ENCODE data around the gene MAN2A1. TPM values are rescaled to one million over a fixed set of nuclear protein-coding genes. Genes with fewer than 3 reads are reported as not detected.

MAN2A1 gene
- total RNA-seq, result 10 to 100 TPM; 50.1 to 52.3 TPM

- CTCF ChIA-PET, result interaction anchor here (0.6 to 2.1 kb wide), 6 partner anchors 12 to 382 kb away, joined by 3 to 6 read pairs (median 4); no protein-coding TSS in a partner anchor
- Mint-ChIP-seq H3K27ac (peak within 1 kb of the TSS; percentile 92), H3K36me3 (ENCODE audit: low read depth) (peaks cover 1% of the 10 kb centered on the region), H3K4me3 (peak within 1 kb of the TSS; percentile 89), H3K4me1 (ENCODE audit: low read depth) (peaks cover 37% of the 10 kb centered on the region), H3K27me3 (ENCODE audit: low read depth) (no peaks in the 10 kb centered on the region), H3K9me3 (peaks cover 4% of the 10 kb centered on the region)
- DNase-seq, result peak; percentile 75
- intact Hi-C loops (cut with micrococcal nuclease), result loop anchor here (1.0 to 10.0 kb wide), 20 partner anchors 33 to 1565 kb away; partner anchors contain the start of genes FBXL17 and SLC25A46
Observed at GRCh38 chr5:109689740-109690241, at the start of gene MAN2A1. TSS of gene MAN2A1 (plus strand) at chr5:109689927. CDS start at chr5:109690418, 491 bp downstream.

GRCh38 chr5:109640976-109641375, 48.8 kb upstream of the MAN2A1 start:
- Mint-ChIP-seq H3K9me3 (no peaks in the 10 kb centered on the region), H3K36me3 (ENCODE audit: low read depth) (no peaks in the 10 kb centered on the region), H3K4me3 (no peak overlapping the region), H3K27me3 (ENCODE audit: low read depth) (no peaks in the 10 kb centered on the region), H3K4me1 (ENCODE audit: low read depth) (no peaks in the 10 kb centered on the region), H3K27ac (no peak overlapping the region)
- no peak for DNase-seq
- intact Hi-C loops (cut with micrococcal nuclease), result no loop called here
- CTCF ChIA-PET, result no interaction called here

GRCh38 chr5:109643791-109644350, 45.9 kb upstream of the MAN2A1 start:
- Mint-ChIP-seq H3K27ac (no peak overlapping the region), H3K4me1 (ENCODE audit: low read depth) (no peaks in the 10 kb centered on the region), H3K36me3 (ENCODE audit: low read depth) (no peaks in the 10 kb centered on the region), H3K27me3 (ENCODE audit: low read depth) (no peaks in the 10 kb centered on the region), H3K4me3 (no peak overlapping the region), H3K9me3 (no peaks in the 10 kb centered on the region)
- intact Hi-C loops (cut with micrococcal nuclease), result no loop called here
- no peak for DNase-seq
- CTCF ChIA-PET, result no interaction called here

- DNase-seq, result no peak
- H3K4me1 Mint-ChIP-seq (ENCODE audit: low read depth), result no peaks in the 10 kb centered on the region
- no peak overlapping the region for H3K4me3 Mint-ChIP-seq
- no peak overlapping the region for H3K27ac Mint-ChIP-seq
- CTCF ChIA-PET, result no interaction called here
- H3K9me3 Mint-ChIP-seq, result no peaks in the 10 kb centered on the region
- no peaks in the 10 kb centered on the region for H3K36me3 Mint-ChIP-seq (ENCODE audit: low read depth)
- no peaks in the 10 kb centered on the region for H3K27me3 Mint-ChIP-seq (ENCODE audit: low read depth)
- intact Hi-C loops (cut with micrococcal nuclease), result no loop called here
Observed at GRCh38 chr5:109644829-109645228, 44.9 kb upstream of the MAN2A1 start.

GRCh38 chr5:109645707-109646192, 44.0 kb upstream of the MAN2A1 start:
- H3K36me3 Mint-ChIP-seq (ENCODE audit: low read depth), result no peaks in the 10 kb centered on the region
- no peaks in the 10 kb centered on the region for H3K4me1 Mint-ChIP-seq (ENCODE audit: low read depth)
- intact Hi-C loops (cut with micrococcal nuclease), result no loop called here
- no peak overlapping the region for H3K4me3 Mint-ChIP-seq
- DNase-seq, result no peak
- H3K9me3 Mint-ChIP-seq, result no peaks in the 10 kb centered on the region
- H3K27ac Mint-ChIP-seq, result no peak overlapping the region
- no peaks in the 10 kb centered on the region for H3K27me3 Mint-ChIP-seq (ENCODE audit: low read depth)
- CTCF ChIA-PET, result no interaction called here

GRCh38 chr5:109649318-109649717, 40.4 kb upstream of the MAN2A1 start:
- no peaks in the 10 kb centered on the region for H3K9me3 Mint-ChIP-seq
- intact Hi-C loops (cut with micrococcal nuclease), result no loop called here

GRCh38 chr5:109650493-109650892, 39.2 kb upstream of the MAN2A1 start:
- H3K4me1 Mint-ChIP-seq (ENCODE audit: low read depth), result peaks cover 12% of the 10 kb centered on the region
- CTCF ChIA-PET, result no interaction called here
- no peak for DNase-seq
- H3K27ac Mint-ChIP-seq, result no peak overlapping the region
- no peak overlapping the region for H3K4me3 Mint-ChIP-seq
- no peaks in the 10 kb centered on the region for H3K9me3 Mint-ChIP-seq
- H3K36me3 Mint-ChIP-seq (ENCODE audit: low read depth), result no peaks in the 10 kb centered on the region
- intact Hi-C loops (cut with micrococcal nuclease), result no loop called here
- H3K27me3 Mint-ChIP-seq (ENCODE audit: low read depth), result no peaks in the 10 kb centered on the region

More at GRCh38 chr5:109649318-109649717, 40.4 kb upstream of the MAN2A1 start:
- Mint-ChIP-seq H3K27ac (no peak overlapping the region), H3K27me3 (ENCODE audit: low read depth) (no peaks in the 10 kb centered on the region), H3K36me3 (ENCODE audit: low read depth) (no peaks in the 10 kb centered on the region), H3K4me1 (ENCODE audit: low read depth) (peaks cover 2% of the 10 kb centered on the region), H3K4me3 (no peak overlapping the region)
- no peak for DNase-seq
- CTCF ChIA-PET, result no interaction called here

- no peak overlapping the region for H3K4me3 Mint-ChIP-seq
- H3K9me3 Mint-ChIP-seq, result no peaks in the 10 kb centered on the region
- DNase-seq, result no peak
- H3K27ac Mint-ChIP-seq, result no peak overlapping the region
- no peaks in the 10 kb centered on the region for H3K27me3 Mint-ChIP-seq (ENCODE audit: low read depth)
- CTCF ChIA-PET, result no interaction called here
- H3K36me3 Mint-ChIP-seq (ENCODE audit: low read depth), result no peaks in the 10 kb centered on the region
- intact Hi-C loops (cut with micrococcal nuclease), result no loop called here
- peaks cover 28% of the 10 kb centered on the region for H3K4me1 Mint-ChIP-seq (ENCODE audit: low read depth)
Observed at GRCh38 chr5:109652096-109652495, 37.6 kb upstream of the MAN2A1 start.

GRCh38 chr5:109653042-109653441, 36.7 kb upstream of the MAN2A1 start:
- Mint-ChIP-seq H3K4me1 (ENCODE audit: low read depth) (peaks cover 32% of the 10 kb centered on the region), H3K36me3 (ENCODE audit: low read depth) (no peaks in the 10 kb centered on the region), H3K9me3 (no peaks in the 10 kb centered on the region), H3K27me3 (ENCODE audit: low read depth) (no peaks in the 10 kb centered on the region), H3K4me3 (no peak overlapping the region), H3K27ac (no peak overlapping the region)
- CTCF ChIA-PET, result no interaction called here
- no peak for DNase-seq
- intact Hi-C loops (cut with micrococcal nuclease), result no loop called here

GRCh38 chr5:109653561-109654239, 36.0 kb upstream of the MAN2A1 start:
- H3K27me3 Mint-ChIP-seq (ENCODE audit: low read depth), result no peaks in the 10 kb centered on the region
- intact Hi-C loops (cut with micrococcal nuclease), result no loop called here
- H3K36me3 Mint-ChIP-seq (ENCODE audit: low read depth), result no peaks in the 10 kb centered on the region
- no peak overlapping the region for H3K27ac Mint-ChIP-seq
- H3K4me1 Mint-ChIP-seq (ENCODE audit: low read depth), result peaks cover 32% of the 10 kb centered on the region
- no peak overlapping the region for H3K4me3 Mint-ChIP-seq
- no peaks in the 10 kb centered on the region for H3K9me3 Mint-ChIP-seq
- no peak for DNase-seq
- CTCF ChIA-PET, result no interaction called here

- Mint-ChIP-seq H3K9me3 (no peaks in the 10 kb centered on the region), H3K4me3 (no peak overlapping the region), H3K36me3 (ENCODE audit: low read depth) (no peaks in the 10 kb centered on the region), H3K27ac (no peak overlapping the region), H3K4me1 (ENCODE audit: low read depth) (peaks cover 32% of the 10 kb centered on the region), H3K27me3 (ENCODE audit: low read depth) (peaks cover 3% of the 10 kb centered on the region)
- peak; percentile 50 for DNase-seq
- intact Hi-C loops (cut with micrococcal nuclease), result no loop called here
- CTCF ChIA-PET, result no interaction called here
Observed at GRCh38 chr5:109654455-109654854, 35.3 kb upstream of the MAN2A1 start.

- no peak overlapping the region for H3K4me3 Mint-ChIP-seq
- peaks cover 32% of the 10 kb centered on the region for H3K4me1 Mint-ChIP-seq (ENCODE audit: low read depth)
- no peaks in the 10 kb centered on the region for H3K36me3 Mint-ChIP-seq (ENCODE audit: low read depth)
- no peaks in the 10 kb centered on the region for H3K9me3 Mint-ChIP-seq
- intact Hi-C loops (cut with micrococcal nuclease), result loop anchor here (2.0 kb wide), 1 partner anchor 33 kb away; the partner anchor contains the start of gene MAN2A1
- no peak overlapping the region for H3K27ac Mint-ChIP-seq
- CTCF ChIA-PET, result no interaction called here
- DNase-seq, result no peak
- H3K27me3 Mint-ChIP-seq (ENCODE audit: low read depth), result peaks cover 3% of the 10 kb centered on the region
Observed at GRCh38 chr5:109655841-109656240, 33.9 kb upstream of the MAN2A1 start.

- Mint-ChIP-seq H3K4me3 (no peak overlapping the region), H3K9me3 (no peaks in the 10 kb centered on the region), H3K36me3 (ENCODE audit: low read depth) (no peaks in the 10 kb centered on the region), H3K27ac (no peak overlapping the region), H3K27me3 (ENCODE audit: low read depth) (peaks cover 3% of the 10 kb centered on the region), H3K4me1 (ENCODE audit: low read depth) (peaks cover 32% of the 10 kb centered on the region)
- intact Hi-C loops (cut with micrococcal nuclease), result loop anchor here (2.0 kb wide), 1 partner anchor 32 kb away; the partner anchor contains the start of gene MAN2A1
- CTCF ChIA-PET, result interaction anchor here (1.0 kb wide), 1 partner anchor 32 kb away, joined by 4 read pairs; no protein-coding TSS in a partner anchor
- peak; percentile 73 for DNase-seq
Observed at GRCh38 chr5:109656829-109657228, 32.9 kb upstream of the MAN2A1 start.

Measured in activated naive CD4-positive, alpha-beta T cell treated with anti-CD3 and anti-CD28 coated beads for 36 hours (primary cell).